MCF 10A (cell line): ENCODE results near the gene RC3H2. TPM values are rescaled to one million over a fixed set of nuclear protein-coding genes. Genes with fewer than 3 reads are reported as not detected.

Source experiments
- BruUV-seq: library from RNA; stranded (reverse); fragments of 400-500 nt; replicated peaks from 2 replicates; lab custom pipeline; 2021; lab: Mats Ljungman, UMichigan
- CTCF ChIA-PET: fragments of 300-600 bp; sonication (Branson Sonifier 250); formaldehyde crosslinking; extraction: SDS; loops from one replicate; lab custom pipeline; 2021; ENCODE audit warnings: antibody characterized with exemption, inconsistent platforms; lab: Yijun Ruan, JAX
- POLR2A ChIA-PET: fragments of 300-600, 350-650 bp; sonication (Branson Sonifier 250); formaldehyde crosslinking; extraction: SDS; loops from one replicate; lab custom pipeline; 2020; ENCODE audit warnings: antibody characterized with exemption, inconsistent platforms; lab: Yijun Ruan, JAX
- DNase-seq: peaks from one replicate; pipeline ENCODE4 v3.0.0-alpha.2; 2018; ENCODE audit not compliant: unreplicated experiment
- H3K27ac Mint-ChIP-seq: one replicate; pipeline ENCODE4 v1.8.0; 2022; ENCODE audit warnings: mild to moderate bottlenecking, low read depth, mixed read lengths; ENCODE audit not compliant: unreplicated experiment
- H3K27me3 Mint-ChIP-seq: one replicate; pipeline ENCODE4 v1.8.0; 2022; ENCODE audit warnings: mixed read lengths; ENCODE audit not compliant: insufficient read depth, unreplicated experiment
- H3K36me3 Mint-ChIP-seq: one replicate; pipeline ENCODE4 v1.8.0; 2022; ENCODE audit warnings: mild to moderate bottlenecking, moderate library complexity, mixed read lengths; ENCODE audit not compliant: insufficient read depth, unreplicated experiment
- H3K4me1 Mint-ChIP-seq: one replicate; pipeline ENCODE4 v1.8.0; 2022; ENCODE audit warnings: mixed read lengths; ENCODE audit not compliant: insufficient read depth, unreplicated experiment
- H3K4me3 Mint-ChIP-seq: one replicate; pipeline ENCODE4 v1.8.0; 2022; ENCODE audit warnings: mild to moderate bottlenecking, moderate library complexity, mixed read lengths; ENCODE audit not compliant: unreplicated experiment
- H3K9me3 Mint-ChIP-seq: one replicate; pipeline ENCODE4 v1.8.0; 2022; ENCODE audit warnings: mixed read lengths; ENCODE audit not compliant: unreplicated experiment
- intact Hi-C: fragments of 100-400 bp; cut with micrococcal nuclease; formaldehyde crosslinking; loops from 2 replicates; pipeline ENCODE4 v1.14.1; 2022
- total RNA-seq: library from RNA; stranded (reverse); gene quantifications from 2 replicates; pipeline ENCODE4 v1.2.3, GENCODE V29; 2022
- TF ChIP-seq, protein P1 (sequence below): fragments of 200-600 bp; IDR thresholded peaks from one replicate; pipeline ENCODE4 v1.8.0; 2022; ENCODE audit warnings: antibody characterized with exemption, mild to moderate bottlenecking; ENCODE audit not compliant: unreplicated experiment

The RC3H2 gene
- total RNA-seq, 1 experiment from 2014 or later = 59.1 TPM

DNA sequence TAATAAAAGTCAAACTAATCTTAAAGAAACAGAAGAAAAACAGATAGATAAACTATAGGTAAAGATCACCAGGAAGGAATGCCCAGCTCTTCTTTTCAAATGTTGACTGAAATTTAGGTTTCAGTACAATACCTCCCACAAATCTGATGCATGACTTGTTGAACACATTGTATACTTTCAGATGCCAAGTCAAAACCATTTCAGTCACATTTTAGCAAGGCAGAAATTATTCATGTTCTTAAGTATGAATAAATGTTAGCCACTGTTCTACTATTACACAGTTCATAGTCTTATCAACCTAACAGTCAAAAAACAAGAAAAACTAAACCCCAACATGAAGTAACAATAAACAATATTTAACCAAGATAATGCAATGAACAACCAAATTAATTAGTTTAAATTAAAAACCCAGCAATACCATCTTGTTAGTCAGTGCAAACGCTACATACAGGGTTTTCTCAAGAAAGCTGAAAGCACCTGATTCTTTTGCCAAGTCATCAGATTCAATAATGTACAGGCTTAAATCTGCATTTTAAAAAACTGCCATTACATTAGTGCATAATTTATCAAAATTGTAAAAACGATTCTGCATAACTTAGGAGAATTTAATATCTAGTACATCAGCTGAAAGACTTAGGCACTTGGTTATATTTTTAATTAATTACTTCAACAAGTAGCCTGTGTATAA is 56.8 kb downstream of the RC3H2 start:
- Mint-ChIP-seq H3K4me1 (no peaks in the 10 kb centered on the region), H3K27me3 (no peaks in the 10 kb centered on the region), H3K27ac (no peak overlapping the region), H3K36me3 (peaks cover 80% of the 10 kb centered on the region), H3K4me3 (no peak overlapping the region), H3K9me3 (no peaks in the 10 kb centered on the region)
- ChIA-PET CTCF (interaction anchor here (0.6 to 0.7 kb wide), 3 partner anchors 12 to 86 kb away, joined by 3 to 4 read pairs (median 3); no protein-coding TSS in a partner anchor), POLR2A (interaction anchor here (0.6 to 1.0 kb wide), 3 partner anchors 20 to 1304 kb away, joined by 3 read pairs; partner anchors contain the start of gene PDCL)
- intact Hi-C loops = no loop called here
- DNase-seq = no peak
- BruUV-seq = no TSS peak
- TF ChIP-seq, protein P1, sequence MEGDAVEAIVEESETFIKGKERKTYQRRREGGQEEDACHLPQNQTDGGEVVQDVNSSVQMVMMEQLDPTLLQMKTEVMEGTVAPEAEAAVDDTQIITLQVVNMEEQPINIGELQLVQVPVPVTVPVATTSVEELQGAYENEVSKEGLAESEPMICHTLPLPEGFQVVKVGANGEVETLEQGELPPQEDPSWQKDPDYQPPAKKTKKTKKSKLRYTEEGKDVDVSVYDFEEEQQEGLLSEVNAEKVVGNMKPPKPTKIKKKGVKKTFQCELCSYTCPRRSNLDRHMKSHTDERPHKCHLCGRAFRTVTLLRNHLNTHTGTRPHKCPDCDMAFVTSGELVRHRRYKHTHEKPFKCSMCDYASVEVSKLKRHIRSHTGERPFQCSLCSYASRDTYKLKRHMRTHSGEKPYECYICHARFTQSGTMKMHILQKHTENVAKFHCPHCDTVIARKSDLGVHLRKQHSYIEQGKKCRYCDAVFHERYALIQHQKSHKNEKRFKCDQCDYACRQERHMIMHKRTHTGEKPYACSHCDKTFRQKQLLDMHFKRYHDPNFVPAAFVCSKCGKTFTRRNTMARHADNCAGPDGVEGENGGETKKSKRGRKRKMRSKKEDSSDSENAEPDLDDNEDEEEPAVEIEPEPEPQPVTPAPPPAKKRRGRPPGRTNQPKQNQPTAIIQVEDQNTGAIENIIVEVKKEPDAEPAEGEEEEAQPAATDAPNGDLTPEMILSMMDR = no peak

DNA sequence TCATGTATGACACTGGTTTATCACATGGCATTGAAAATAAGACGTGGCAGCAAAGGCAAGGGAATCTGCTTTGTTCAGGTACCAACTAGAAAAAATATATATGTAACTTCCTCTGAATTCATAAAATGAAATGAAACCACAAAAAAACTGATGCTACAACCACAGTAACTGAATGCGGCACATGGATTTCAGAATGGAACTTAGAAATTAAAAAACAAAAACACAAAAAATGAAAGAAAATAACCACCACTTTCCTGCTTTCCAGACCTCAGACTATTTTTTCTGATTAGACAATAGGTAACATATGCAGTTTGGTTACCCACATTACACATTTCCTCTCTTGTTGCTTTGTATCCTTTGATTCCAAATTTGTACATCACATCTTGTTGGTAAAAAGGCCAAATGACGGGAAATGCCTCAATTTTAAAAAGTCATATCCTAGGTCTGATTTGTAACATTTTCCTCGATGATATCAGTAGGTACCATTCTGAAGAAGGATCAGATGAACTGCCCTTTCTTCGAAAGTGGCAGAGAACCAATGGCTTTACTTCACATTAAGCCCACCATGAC is 58.7 kb downstream of the RC3H2 start:
- DNase-seq = no peak
- no peaks in the 10 kb centered on the region for H3K27me3 Mint-ChIP-seq
- H3K4me3 Mint-ChIP-seq = no peak overlapping the region
- H3K27ac Mint-ChIP-seq = no peak overlapping the region
- H3K36me3 Mint-ChIP-seq = peaks cover 74% of the 10 kb centered on the region
- BruUV-seq = no TSS peak
- intact Hi-C loops = no loop called here
- no peaks in the 10 kb centered on the region for H3K9me3 Mint-ChIP-seq
- CTCF ChIA-PET = no interaction called here
- POLR2A ChIA-PET = no interaction called here
- TF ChIP-seq, protein P1 = no peak
- H3K4me1 Mint-ChIP-seq = no peaks in the 10 kb centered on the region

DNA sequence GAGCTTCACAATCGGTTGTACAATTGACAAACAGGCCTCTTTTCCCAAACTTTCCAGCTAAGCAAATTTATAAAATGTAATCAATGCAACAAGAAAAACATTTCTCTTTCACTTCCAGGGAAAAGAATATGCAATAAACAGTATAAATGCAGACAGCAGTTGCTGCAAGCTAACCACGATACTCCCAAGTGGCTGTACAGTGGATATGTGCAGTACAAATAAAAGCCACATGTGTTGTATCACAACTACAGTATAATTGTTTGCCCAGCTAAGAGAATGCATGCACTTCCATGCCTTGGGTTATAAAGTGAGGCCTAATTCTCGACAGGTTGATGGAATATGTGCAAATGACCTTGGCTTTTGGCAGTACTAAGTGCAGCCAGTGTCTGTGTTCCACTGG is 60.0 kb downstream of the RC3H2 start:
- BruUV-seq = no TSS peak
- POLR2A ChIA-PET = interaction anchor here (0.6 to 1.2 kb wide), 2 partner anchors 17 to 161 kb away, joined by 3 read pairs; no protein-coding TSS in a partner anchor
- CTCF ChIA-PET = interaction anchor here (0.7 to 0.8 kb wide), 2 partner anchors 29 to 721 kb away, joined by 3 to 5 read pairs; no protein-coding TSS in a partner anchor
- TF ChIP-seq, protein P1 = no peak
- DNase-seq = no peak
- Mint-ChIP-seq H3K9me3 (peaks cover 2% of the 10 kb centered on the region), H3K36me3 (peaks cover 61% of the 10 kb centered on the region), H3K4me3 (no peak overlapping the region), H3K4me1 (no peaks in the 10 kb centered on the region), H3K27ac (no peak overlapping the region), H3K27me3 (peaks cover 4% of the 10 kb centered on the region)
- intact Hi-C loops = no loop called here

DNA sequence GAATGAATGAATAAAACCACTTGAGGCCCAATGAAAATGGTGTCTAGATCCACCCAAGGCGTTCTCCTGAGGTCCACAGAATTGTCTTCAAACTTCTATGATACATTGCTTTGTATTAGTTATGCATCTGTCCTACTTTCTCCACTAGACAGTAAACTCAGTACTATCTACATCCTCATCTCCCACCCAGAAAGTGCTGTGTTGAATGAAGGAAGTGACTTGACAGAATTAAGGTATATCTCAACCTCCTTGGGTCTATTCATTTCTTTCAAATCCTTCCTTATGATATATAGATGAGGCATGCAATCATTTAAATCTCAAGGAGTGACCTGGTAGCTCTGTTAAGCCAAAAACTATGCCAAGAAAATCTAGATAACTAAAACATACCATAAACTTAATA is 61.0 kb downstream of the RC3H2 start:
- Mint-ChIP-seq H3K27me3 (peaks cover 11% of the 10 kb centered on the region), H3K4me1 (no peaks in the 10 kb centered on the region), H3K4me3 (no peak overlapping the region), H3K9me3 (peaks cover 9% of the 10 kb centered on the region), H3K27ac (no peak overlapping the region), H3K36me3 (peaks cover 51% of the 10 kb centered on the region)
- CTCF ChIA-PET = no interaction called here
- intact Hi-C loops = no loop called here
- POLR2A ChIA-PET = interaction anchor here (0.6 to 1.2 kb wide), 2 partner anchors 162 to 701 kb away, joined by 3 read pairs; no protein-coding TSS in a partner anchor
- no TSS peak for BruUV-seq
- DNase-seq = no peak
- TF ChIP-seq, protein P1 = no peak
